GM12872 (cell line): ENCODE measurements around the gene SGK1.

ENCODE experiments used
- TF ChIP-seq, protein P1 (sequence below): IDR thresholded peaks from 3 replicates; pipeline ENCODE4 v1.5.1; 2011; ENCODE audit warnings: low read depth, mild to moderate bottlenecking, low read length, moderate library complexity; ENCODE audit not compliant: insufficient read depth

Gene SGK1

GRCh38 chr6:134324141-134324540, 6.2 kb upstream of the SGK1 start:
- TF ChIP-seq, protein P1, sequence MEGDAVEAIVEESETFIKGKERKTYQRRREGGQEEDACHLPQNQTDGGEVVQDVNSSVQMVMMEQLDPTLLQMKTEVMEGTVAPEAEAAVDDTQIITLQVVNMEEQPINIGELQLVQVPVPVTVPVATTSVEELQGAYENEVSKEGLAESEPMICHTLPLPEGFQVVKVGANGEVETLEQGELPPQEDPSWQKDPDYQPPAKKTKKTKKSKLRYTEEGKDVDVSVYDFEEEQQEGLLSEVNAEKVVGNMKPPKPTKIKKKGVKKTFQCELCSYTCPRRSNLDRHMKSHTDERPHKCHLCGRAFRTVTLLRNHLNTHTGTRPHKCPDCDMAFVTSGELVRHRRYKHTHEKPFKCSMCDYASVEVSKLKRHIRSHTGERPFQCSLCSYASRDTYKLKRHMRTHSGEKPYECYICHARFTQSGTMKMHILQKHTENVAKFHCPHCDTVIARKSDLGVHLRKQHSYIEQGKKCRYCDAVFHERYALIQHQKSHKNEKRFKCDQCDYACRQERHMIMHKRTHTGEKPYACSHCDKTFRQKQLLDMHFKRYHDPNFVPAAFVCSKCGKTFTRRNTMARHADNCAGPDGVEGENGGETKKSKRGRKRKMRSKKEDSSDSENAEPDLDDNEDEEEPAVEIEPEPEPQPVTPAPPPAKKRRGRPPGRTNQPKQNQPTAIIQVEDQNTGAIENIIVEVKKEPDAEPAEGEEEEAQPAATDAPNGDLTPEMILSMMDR, result no peak

- TF ChIP-seq, protein P1, result no peak
These were observed 5.8 kb upstream of the SGK1 start for GRCh38 chr6:134323698-134324097.

- TF ChIP-seq, protein P1, result no peak
These were observed 5.4 kb upstream of the SGK1 start for GRCh38 chr6:134323294-134323693.

DNA sequence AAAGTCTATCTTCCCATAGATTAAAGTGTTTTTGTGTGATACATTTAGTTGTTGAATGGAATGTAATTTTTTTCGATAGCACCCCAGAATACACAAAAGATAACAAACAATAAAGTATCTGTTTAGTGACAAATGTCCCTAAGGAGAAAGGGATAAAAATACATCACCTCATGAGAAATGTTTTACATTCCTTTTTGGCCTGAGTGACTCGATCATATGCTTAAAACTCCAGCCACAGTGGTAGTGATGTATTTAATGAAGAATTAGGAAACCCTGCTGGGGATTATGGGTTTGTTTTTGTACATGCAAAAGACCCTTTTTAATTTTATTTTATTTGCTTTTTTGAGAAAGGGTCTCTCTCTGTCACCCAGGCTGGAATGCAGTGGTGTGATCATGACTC, 4.3 kb upstream of the SGK1 start:
- TF ChIP-seq, protein P1, result no peak

- TF ChIP-seq, protein P1, result no peak
These were observed 3.3 kb upstream of the SGK1 start for GRCh38 chr6:134321246-134321645.

DNA sequence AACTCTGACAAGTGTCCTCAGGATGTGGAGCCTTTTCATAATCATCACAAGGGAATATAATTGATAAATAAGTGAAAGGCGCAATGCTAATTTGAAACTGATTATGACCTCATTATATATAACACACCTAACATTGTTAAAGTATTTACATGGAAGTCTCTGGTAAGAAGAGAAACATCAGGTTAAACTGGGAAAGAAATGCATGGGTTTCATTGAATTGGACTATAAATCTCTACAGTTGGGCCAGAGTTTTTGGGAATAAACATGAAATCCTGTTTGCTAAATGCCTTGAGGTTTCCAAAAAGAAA, 1.0 kb upstream of the SGK1 start:
- TF ChIP-seq, protein P1, result no peak

- TF ChIP-seq, protein P1, result no peak
These were observed 493 bp upstream of the SGK1 start for GRCh38 chr6:134318236-134318973.
